NCI-H1436 treated with DMSO at 0.1 percent for 48 hours (cell line): ENCODE measurements around the gene COPZ1.
"Not testable (repeated sequence)": the region's sequence is repeated elsewhere in the genome, so short reads cannot be mapped to it uniquely, and the experiment has no call there.

ENCODE experiments used
- DNase-seq: peaks from one replicate; lab custom pipeline; 2025; lab: John Stamatoyannopoulos, UW

COPZ1 gene

DNA sequence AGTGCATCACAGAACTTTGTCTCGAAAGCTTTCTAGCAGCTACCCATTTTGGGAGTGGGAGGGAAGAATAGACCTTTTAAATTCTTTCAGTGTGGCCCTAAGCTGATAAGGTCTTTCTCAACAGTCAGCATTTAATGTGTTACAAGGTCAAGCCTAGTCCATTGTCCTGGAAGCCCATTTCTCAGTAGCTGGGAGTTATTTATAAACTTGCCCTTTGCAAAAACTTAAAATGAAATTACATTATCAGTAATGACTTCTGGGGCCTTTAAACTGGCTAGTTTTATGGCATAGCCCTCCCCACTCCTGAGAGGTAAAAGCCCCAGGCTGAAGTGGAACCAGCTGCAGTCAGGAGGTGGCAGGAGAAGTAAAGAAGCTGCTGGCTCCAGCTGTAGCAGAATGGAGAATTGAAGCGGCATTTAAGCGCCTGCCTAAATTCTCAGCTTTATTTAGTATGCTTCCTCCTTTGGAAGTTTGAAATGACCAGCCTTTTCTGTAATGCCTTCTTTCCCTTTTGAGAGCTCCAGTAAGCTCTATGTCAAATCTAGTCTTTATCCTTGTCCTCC is 12.4 kb downstream of the COPZ1 start:
- DNase-seq = no peak

DNA sequence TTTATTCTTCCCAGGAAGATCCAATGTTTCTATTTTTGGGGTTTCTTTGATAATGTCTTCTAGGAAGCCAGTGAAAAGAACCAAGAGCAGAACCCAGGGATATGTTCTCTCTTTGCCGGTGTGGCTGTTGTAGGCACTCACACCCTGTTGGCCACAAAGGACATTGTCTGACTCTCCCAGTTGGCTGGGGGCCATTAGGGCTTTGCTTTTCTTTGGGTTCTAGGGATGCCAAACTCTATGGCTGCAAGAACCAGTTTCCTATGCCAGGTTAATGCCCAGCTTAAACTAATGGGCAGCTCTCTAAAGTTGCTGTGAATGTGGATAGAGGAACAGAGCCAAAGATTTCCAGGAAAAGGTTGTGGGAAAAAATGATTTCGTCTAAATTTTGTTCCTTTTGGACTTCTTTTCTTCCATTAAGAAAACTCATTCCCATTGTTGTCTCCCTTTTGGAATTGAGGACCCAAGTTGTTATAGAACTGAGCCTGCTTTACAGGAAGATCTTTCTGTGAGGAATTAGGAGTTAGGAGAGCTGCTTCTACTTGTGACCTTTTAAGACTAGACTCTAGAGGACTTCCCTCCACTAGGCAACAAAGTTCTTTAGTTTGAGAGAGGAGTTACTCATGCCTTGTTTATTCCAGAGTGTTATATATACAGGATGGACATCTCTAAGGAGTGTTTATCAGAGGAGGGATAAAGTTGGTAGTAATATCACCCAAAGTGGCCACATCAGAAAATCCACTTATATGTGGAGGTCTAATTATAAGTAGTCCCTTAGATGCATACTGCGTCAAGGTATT is 13.1 kb downstream of the COPZ1 start:
- no peak for DNase-seq

DNA sequence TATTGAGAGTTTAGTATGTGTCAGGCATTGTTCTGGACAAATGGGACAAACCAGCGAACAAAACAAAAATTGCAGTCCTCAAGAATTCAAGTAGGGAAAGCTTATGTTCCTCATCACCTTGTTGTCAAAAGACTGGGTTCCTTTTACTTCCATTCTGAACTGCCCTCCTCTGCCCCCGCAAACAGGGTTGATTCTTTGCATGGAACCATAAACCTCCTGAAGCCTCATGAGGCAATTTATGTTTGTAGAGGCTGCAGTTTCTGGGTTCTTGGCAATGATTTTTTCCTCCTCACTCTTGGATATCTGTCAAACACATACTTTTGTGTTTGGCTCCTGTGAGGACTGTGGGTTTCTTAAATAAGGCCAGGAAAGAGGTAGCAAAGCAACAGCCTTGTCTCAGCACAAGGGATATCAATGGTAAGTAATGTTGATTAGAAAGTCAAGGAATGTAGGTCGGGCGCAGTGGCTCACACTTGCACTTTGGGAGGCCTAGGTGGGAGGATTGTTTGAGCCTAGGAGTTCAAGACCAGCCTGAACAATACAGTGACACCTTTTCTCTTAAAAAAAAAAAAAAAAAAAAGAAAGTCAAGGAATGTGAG is 13.9 kb downstream of the COPZ1 start:
- DNase-seq = no peak

DNA sequence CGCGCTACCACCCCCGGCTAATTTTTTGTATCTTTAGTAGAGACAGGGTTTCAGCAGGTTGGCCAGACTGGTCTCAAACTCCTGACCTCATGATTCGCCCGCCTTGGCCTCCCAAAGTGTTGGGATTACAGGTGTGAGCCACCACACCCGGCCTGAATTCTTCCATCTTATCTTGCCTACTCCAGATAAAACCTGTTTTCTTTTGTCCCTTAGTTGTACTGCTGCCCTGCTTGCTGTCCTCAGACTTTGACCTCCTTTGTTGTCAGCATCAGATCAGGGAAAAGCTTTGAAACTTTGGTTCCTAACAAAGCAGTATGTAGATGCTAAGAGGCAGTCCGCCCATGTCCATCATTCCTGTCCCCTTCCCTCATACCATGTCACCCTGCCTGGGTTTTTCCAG is 15.9 kb downstream of the COPZ1 start:
- no peak for DNase-seq

DNA sequence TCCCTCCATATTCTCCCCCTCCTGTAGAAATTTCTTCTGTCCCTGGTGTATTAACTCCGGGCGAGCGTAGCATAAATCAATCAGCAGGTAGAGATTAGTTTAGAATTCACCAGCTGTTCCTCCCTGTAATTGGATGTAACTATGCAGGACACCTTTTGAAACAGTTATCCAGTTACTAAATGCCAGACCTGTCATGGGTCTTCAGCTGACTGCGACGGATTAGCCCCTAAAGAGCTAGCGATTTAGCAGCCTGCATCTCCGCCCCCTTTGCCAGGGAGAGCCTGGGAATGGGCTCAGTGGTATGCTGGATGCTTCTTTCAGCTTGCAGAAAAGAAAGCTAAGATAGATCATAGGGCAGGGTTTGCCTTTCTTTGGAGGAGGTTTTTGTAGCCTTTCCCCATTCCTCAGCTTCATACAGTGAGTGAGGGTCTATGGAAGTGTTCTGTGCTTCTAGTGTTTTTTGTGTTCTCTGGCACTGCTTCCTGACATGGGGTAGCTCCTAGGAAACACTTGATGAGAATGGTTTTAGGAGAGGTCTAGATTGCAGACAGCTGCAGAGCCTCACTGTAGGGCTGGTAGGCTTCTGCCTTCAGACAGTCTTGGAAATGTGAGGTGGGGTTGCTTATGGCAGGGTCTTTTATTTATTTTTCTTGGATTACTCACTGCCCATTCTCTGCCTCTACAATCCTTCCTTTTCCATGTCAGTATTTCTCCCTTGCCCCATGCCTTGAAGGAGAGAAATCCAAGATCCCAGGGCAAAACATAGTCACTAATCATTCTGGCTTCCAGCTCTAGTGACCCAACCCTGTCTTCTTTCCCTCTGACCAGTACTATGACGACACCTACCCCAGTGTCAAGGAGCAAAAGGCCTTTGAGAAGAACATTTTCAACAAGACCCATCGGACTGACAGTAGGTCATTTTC is 16.7 kb downstream of the COPZ1 start:
- no peak for DNase-seq

DNA sequence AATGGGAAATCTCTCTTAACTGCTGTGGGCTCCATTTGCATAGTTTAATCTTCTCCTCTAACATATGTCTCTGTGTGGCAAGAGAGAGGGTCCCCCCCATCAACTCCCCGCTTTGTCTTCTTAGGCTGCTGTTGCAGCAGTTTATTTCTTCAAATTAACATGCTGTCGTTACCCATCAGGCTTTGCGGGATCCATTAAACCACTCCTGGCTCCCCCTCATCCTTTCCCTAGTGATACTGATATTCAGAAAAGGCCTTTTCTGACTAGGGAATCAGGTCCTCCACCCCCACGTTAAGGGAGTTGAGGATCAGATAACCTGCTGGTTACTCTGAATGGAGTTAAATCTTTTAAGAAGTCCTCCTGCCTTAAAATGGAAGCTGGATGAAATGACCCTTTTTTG is 24.1 kb downstream of the COPZ1 start:
- no peak for DNase-seq

DNA sequence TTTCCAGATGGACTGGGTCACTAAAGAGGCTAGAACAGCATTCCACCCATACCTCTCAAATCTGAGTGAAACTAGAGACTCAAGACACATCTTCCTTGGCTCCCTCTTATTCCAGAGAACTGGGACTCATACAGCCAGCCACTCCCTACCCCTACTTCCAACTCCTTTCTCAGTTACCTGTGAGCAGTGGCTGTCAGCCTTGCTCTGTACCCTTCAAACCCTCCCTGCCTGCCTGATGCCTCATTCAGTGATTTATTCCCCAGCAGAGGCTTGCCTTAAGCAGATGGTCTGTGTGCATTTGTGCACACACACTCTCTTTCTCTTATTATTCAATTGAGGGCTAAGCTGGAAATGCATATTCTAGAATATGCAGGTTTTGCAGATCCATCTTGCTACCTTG is 24.7 kb downstream of the COPZ1 start:
- no peak for DNase-seq

DNA sequence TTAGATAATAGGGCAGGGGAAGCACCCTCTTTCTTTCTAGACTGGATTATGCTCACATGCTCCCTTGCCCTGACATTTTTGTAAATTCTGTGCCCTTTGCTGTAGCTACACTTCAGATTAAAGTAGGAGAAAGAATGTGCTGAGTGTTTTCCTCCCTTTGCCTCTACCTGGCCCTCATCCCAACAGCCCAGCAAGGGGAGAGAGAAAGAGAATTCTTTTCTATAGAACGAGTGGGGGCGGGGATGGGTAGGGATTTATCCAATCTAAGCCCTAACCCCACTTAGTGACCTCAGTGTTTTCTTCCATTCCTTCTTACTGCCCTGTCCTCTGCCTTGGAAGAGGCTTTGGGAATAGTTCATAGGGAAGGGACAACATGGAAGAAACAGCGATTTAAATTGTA is 25.8 kb downstream of the COPZ1 start:
- DNase-seq = no peak

DNA sequence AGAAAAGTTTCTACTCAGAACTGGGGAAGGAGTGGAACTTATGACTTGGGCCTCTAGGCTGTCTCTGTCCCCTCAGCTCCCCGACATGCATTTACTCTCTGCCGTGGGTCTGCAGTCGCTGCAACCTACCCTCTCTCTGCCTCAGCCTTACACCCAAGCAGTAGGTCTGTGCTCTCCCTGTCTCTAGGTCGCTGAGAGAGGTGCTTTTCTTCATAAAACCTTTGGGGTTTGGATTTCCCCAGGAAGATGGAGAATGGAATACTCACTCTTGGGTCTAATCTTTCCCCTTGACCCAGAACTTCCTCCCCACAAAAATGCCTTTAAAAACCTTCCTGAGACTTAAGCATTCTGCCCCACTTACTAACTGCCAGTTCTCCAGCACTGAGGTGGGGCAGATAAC is 26.4 kb downstream of the COPZ1 start:
- no peak for DNase-seq

DNA sequence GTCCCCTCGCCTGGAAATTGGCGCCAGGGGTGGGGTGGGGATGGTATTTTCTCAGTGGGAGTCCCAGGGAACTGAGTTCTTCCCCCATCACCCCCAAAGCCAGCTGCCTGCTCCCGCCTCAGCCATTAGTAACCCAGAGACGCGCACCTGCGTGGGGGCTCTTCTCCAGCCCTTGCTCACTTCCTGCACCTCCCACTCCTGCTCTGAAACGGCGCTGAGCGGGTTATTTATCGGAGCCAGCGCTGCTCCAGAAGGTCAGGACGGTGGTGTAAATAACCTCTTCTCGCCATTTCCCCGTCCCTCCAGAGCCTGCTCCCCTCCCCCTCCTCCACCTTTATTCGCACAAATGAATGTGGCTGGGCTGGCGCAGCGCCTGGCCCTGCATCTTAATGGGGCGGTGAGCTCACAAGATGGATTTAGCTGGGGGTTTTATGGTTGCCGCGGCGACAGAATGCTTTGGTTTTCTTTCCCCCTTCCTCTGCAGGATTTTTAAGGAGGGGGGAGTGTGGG is 27.1 kb downstream of the COPZ1 start:
- no peak for DNase-seq

DNA sequence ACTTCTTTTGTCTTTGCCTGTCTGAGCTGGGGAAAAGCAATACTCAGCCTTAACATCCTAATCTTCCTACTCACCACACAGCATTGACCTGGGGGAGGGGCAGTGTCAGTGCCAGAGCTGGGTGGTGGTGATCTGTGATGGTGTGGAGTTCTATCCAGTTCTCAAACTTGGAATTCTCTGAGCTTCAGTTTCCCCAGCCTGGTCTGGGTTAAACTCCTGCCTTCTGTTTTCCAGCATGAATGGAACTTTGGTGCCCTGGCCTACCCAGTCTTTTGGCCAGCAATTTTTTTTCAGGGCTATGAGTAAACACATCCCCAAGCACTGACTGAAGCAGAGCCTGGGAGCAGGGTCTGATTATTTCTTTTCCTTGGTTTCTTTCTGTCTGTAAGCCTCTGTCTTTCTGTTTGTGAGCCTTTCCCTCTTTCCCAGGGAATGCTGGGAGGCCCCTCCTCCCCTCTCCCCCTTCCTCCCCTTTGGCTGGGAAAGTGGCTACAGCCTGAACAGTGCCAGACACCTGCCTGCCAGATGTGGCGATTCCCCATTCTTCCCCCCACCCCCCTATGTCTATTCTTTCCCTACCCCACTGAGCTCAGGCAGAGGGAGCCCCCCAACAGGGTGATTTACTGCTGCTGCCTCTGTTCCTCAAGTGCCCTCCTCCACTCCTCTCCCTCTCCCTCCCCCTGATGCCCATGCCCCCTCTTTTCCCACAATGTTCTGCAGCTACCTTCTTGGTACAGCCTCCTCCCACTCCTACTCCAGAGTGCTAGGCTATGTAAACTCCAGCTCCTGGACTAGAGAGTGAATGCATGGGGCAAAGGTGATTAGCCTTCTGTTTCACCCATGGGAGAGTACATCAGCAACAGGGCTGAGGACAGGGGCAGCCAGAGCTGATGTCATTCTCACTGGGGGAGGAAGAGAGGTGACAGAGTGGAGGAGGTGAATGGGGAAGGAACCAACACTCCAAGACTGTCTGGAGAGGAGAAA is 28.3 kb downstream of the COPZ1 start:
- DNase-seq = no peak

DNA sequence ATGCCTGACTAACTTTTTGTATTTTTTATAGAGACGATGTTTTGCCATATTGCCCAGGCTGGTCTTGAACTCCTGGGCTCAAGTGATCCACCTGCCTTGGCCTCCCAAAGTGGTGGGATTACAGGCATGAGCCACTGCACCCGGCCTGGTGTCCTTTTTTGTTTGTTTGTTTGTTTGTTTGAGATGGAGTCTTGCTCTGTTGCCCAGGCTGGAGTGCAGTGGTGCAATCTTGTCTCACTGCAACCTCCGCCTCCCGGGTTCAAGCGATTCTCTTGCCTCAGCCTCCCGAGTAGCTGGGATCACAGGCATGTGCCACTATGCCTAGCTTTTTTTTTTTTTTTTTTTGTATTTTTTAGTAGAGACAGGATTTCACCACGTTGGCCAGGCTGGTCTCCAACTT is 29.3 kb downstream of the COPZ1 start:
- DNase-seq = not testable (repeated sequence)

DNA sequence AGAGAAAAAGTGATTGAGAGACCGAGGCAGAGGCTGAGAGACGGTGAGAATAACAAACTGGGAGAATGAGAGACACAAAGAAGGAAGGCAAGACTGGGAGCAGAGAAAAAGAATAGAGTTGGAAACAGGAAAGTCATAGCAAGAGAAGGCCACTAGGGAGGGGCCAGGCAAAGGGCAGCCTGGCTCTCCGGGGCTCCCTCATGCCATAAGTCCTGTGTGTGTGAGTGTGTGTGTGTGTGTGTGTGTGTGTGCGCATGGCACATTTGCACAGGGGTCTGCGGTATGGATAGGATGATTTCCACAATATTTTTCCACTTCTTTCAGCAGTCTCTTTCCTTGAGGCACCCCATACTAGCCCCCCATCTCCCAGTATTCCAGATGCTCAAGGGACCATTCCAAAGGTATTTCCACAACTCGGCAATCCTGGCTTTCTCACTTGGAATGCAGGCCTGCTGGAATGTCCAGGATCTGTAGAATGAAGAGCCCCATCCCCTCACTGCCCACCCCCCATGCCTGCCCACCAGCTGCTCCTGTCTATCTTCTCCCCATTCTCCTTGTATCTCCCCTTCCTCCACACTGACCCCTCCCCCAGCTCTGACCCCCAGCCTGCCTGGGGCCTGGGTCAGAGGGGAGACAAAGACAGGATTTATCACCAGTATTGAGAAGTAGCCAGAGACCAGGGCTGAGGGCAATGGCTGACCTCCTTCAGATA is 30.3 kb downstream of the COPZ1 start:
- no peak for DNase-seq

DNA sequence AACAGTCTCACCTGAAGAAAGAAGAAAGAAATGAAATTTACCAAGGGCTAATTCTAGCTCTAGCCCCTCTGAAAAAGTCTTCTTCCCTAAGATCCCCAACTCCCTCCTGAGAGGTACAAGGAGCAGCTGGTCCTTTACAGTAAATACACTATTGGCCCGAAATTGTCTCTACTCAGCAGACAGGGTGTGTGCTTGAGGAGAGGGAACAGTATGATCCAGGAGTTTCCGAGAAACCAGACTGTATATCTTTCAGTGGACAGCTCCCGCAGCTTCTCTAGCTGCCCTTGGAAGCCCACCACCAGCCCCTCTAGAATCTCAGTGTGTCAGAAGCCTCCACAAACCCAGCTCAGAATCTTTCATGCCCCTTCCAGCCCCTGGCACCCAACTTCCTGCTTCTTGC is 31.3 kb downstream of the COPZ1 start:
- no peak for DNase-seq

DNA sequence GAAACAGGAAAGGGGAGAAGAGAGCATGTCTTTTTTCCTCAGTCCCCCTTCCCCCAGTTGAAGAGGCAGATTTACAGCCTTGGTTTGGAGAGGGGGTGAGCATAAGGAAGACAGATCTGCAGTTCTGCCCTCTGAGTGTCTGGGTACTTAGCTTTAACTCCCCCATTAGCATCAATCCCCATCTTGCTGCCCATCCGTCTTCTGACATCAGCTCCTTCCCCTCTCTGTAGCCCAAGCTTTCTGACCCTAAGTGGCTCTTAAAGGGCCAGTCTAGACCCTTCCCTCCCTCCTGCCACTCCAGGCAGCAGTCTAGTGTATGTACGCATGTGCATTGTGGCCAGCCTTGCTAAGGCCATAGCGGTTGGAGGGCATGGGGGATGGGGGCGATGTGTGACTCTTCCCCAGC is 32.0 kb downstream of the COPZ1 start:
- DNase-seq = no peak

DNA sequence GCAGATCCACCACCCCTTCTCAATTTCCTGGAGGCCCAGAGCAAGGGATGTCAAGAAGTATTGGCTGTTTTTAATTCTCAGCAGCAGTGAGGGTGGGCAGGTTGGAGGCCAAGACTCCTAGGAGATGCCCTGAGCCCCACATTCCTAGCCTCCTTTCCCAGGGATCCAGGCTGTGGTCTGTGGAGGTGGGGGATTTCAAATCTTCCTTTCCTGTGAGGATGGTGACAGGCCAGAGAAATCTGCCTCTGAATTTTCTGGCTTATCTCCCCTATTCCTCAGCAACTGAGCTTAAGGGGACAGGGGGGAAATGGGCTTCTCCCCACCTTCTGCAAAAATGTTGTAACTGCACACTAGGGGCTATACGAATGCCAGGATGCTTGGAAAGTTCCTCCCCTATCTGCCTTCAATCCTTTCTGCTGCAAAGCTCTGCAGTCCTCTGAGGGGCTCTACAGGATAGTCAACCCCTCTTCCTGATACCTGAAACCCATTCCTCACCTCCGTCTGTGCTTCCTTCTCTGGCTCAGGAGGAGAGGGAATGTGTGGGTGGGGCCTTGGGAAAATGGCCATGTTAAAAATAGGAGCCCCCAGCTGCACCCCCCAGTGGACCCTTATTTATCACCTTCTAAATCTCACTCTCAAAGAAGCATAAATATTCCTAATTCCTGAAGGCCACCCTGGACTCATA is 32.7 kb downstream of the COPZ1 start:
- DNase-seq = no peak

DNA sequence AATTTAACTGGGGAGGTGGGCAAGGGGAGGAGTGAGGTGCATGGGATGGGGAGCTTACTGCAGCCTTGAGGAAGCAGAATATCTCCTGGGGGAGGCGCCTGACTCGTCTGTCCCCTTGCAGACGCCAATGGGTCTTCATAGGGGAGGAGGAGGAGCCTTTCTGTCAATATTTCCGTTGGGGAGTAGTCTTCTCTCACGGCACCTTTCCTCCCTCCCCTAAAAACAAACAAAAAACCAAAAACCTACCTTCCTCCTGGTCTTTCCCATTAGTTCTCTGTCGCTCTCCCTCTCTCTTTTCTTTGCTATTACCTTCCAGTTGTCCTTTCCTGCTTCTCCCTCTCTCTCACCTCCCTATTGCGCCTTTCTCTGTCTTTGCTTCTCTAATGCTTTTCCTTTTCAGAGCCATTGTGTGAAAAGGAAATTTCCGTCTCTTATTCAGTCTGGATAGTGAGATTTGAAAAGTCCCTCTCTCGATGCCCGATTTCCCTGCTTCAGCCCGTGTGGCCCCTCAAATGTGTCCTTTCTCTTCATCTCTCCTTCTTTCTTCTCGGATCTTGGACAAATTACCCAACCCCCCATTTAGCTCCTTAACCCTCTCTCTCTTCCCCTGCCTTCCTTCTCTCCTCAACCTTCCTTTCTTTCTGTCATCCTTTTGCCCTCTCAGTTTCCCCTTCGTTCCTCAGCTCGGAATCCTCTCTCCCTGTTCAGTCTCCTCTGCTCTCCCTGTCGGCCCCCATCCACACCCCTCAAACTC is 33.4 kb downstream of the COPZ1 start:
- peak; percentile 46 for DNase-seq

DNA sequence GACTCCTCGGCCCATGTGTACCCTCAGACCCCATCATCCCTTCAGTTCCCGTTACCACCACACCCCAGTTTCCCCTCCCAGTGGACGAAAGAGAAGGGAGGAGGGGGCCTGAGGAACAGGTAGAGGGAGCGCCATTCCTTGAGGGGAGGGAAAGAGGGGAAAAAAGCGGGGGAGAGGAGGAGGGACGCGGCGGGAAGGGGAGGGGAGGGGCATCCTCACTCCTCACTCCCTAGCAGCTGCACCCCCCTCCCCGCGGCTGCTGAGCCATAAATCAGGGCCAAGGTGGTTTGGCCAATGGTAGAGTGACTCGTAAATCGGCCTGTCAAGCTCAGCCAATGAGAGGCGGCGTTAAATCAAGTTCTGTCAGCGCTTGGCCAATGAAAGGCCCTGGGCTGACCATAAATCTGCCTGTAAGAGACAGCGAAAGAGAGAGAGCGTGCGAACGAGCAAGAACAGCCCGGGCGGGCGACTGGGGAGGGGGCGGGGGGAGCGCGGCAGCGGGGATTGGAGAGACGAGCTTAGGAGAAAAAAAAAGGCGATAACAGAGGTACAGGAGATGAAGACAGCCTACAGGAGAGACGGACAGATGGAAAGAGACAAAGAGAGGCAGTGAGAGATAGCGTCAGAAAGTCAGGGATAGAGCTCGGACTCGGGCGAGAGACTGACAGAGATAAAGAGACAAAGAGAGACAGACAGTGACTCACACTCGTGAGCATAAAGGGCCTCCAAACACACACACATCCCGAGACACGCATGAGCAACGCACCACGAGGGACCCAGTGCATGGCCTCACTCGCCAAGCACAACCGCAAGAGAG is 34.2 kb downstream of the COPZ1 start:
- peak; percentile 98 for DNase-seq
